ENCODE measurements around the gene PRLR. TPM values are rescaled to one million over a fixed set of nuclear protein-coding genes. Genes with fewer than 3 reads are reported as not detected.

PRLR gene
- total and polyA plus RNA-seq, 4 donors, result 3.5 to 44.5 (median 14.3) TPM

GRCh38 chr5:35081134-35081533 is 149.2 kb downstream of the PRLR start:
- no peak overlapping the region for H3K9ac ChIP-seq (ENCODE audit: low read depth in 1 of 2, low read length in 2 of 2)
- 74% methylated on average over 6 of the region's 6 CpGs for WGBS
- TF ChIP-seq RXRA (IDR thresholded peaks at IDR 0.05) (peak in 1 of 2 donors; percentile 30), REST (IDR thresholded peaks at IDR 0.05) (no peak), HNF4A (conservative IDR thresholded peaks at IDR 0.05) (peak in 1 of 2 donors; percentile 10)
- H3K27me3 ChIP-seq (ENCODE audit: control insufficient read depth in 4 of 4, insufficient read depth in 4 of 4, low read length in 3 of 4), result no peaks in the 10 kb centered on the region
- H3K9me3 ChIP-seq (ENCODE audit: control insufficient read depth in 4 of 4, low read length in 3 of 4), result no peaks in the 10 kb centered on the region
- H3K36me3 ChIP-seq (ENCODE audit: control insufficient read depth in 4 of 4, insufficient read depth in 3 of 4, low read depth in 1 of 4, low read length in 3 of 4), result peaks cover 0 to 1% (median 0%) of the 10 kb centered on the region in 4 donors
- no peak for DNase-seq (ENCODE audit: low spot score)
- peaks cover 0 to 13% (median 2%) of the 10 kb centered on the region in 4 donors for H3K4me1 ChIP-seq (ENCODE audit: control insufficient read depth in 4 of 4, insufficient read depth in 4 of 4, low read length in 3 of 4)
- H3K27ac ChIP-seq (ENCODE audit: low read depth in 1 of 2, low read length in 2 of 2), result no peak overlapping the region
- H3K4me3 ChIP-seq (ENCODE audit: low read depth in 1 of 3, low read length in 3 of 3), result no peak overlapping the region

DNA sequence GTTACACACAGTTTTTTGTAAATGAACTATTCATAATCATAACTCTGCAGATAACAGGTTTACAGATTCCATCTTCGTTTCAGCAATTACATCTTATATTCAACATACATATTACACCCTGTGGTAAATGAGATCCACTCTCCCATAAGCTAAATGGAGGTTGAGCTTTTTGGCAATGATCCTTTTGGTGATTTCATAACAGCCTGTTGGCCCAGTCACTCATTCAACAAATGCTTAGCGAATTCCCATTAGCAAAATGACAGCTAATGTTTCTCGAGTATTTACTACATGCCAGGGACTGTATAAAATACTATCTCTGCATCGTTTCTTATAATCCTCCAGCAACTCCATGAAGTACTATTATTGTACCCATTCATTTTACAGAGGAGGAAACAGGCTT is 157.1 kb downstream of the PRLR start:
- Histone ChIP-seq H3K9ac (ENCODE audit: low read depth in 1 of 2, low read length in 2 of 2) (no peak overlapping the region), H3K27ac (ENCODE audit: low read depth in 1 of 2, low read length in 2 of 2) (no peak overlapping the region), H3K27me3 (ENCODE audit: control insufficient read depth in 4 of 4, insufficient read depth in 4 of 4, low read length in 3 of 4) (no peaks in the 10 kb centered on the region), H3K36me3 (ENCODE audit: control insufficient read depth in 4 of 4, insufficient read depth in 3 of 4, low read depth in 1 of 4, low read length in 3 of 4) (peaks cover 0 to 3% (median 0%) of the 10 kb centered on the region in 4 donors), H3K4me1 (ENCODE audit: control insufficient read depth in 4 of 4, insufficient read depth in 4 of 4, low read length in 3 of 4) (no peaks in the 10 kb centered on the region), H3K4me3 (ENCODE audit: low read depth in 1 of 3, low read length in 3 of 3) (no peak overlapping the region), H3K9me3 (ENCODE audit: control insufficient read depth in 4 of 4, low read length in 3 of 4) (no peaks in the 10 kb centered on the region)
- DNase-seq (ENCODE audit: low spot score), result no peak
- 58% methylated on average over 4 of the region's 4 CpGs for WGBS
- TF ChIP-seq YY1 (IDR thresholded peaks at IDR 0.05), result peak; percentile 23
- no peak for TF ChIP-seq HNF4G (IDR thresholded peaks at IDR 0.05)
- no peak for TF ChIP-seq FOXA2 (IDR thresholded peaks at IDR 0.05)
- TF ChIP-seq, protein P1, sequence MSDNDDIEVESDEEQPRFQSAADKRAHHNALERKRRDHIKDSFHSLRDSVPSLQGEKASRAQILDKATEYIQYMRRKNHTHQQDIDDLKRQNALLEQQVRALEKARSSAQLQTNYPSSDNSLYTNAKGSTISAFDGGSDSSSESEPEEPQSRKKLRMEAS (IDR thresholded peaks at IDR 0.05), result no peak
- no peak for TF ChIP-seq RXRA (IDR thresholded peaks at IDR 0.05)
- no peak for TF ChIP-seq EGR1 (IDR thresholded peaks at IDR 0.05; ENCODE audit: low read depth in 2 of 2)
- no peak for TF ChIP-seq FOXA1 (IDR thresholded peaks at IDR 0.05)

GRCh38 chr5:35069188-35069587 is 161.1 kb downstream of the PRLR start:
- TF ChIP-seq, protein P2, sequence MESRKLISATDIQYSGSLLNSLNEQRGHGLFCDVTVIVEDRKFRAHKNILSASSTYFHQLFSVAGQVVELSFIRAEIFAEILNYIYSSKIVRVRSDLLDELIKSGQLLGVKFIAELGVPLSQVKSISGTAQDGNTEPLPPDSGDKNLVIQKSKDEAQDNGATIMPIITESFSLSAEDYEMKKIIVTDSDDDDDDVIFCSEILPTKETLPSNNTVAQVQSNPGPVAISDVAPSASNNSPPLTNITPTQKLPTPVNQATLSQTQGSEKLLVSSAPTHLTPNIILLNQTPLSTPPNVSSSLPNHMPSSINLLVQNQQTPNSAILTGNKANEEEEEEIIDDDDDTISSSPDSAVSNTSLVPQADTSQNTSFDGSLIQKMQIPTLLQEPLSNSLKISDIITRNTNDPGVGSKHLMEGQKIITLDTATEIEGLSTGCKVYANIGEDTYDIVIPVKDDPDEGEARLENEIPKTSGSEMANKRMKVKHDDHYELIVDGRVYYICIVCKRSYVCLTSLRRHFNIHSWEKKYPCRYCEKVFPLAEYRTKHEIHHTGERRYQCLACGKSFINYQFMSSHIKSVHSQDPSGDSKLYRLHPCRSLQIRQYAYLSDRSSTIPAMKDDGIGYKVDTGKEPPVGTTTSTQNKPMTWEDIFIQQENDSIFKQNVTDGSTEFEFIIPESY (IDR thresholded peaks at IDR 0.05), result no peak
- TF ChIP-seq HNF4A (conservative IDR thresholded peaks at IDR 0.05) (peak; percentile 12 to 17), RXRA (IDR thresholded peaks at IDR 0.05) (peak in 1 of 2 donors; percentile 30)
- Histone ChIP-seq H3K9ac (ENCODE audit: low read depth in 1 of 2, low read length in 2 of 2) (no peak overlapping the region), H3K4me1 (ENCODE audit: control insufficient read depth in 4 of 4, insufficient read depth in 4 of 4, low read length in 3 of 4) (peaks cover 0 to 15% (median 8%) of the 10 kb centered on the region in 4 donors), H3K4me3 (ENCODE audit: low read depth in 1 of 3, low read length in 3 of 3) (no peak overlapping the region), H3K27ac (ENCODE audit: low read depth in 1 of 2, low read length in 2 of 2) (no peak overlapping the region), H3K36me3 (ENCODE audit: control insufficient read depth in 4 of 4, insufficient read depth in 3 of 4, low read depth in 1 of 4, low read length in 3 of 4) (peaks cover 0 to 6% (median 2%) of the 10 kb centered on the region in 4 donors), H3K9me3 (ENCODE audit: control insufficient read depth in 4 of 4, low read length in 3 of 4) (no peaks in the 10 kb centered on the region), H3K27me3 (ENCODE audit: control insufficient read depth in 4 of 4, insufficient read depth in 4 of 4, low read length in 3 of 4) (no peaks in the 10 kb centered on the region)
- no peak for DNase-seq (ENCODE audit: low spot score)
- 49% methylated on average over 1 of the region's 1 CpG for WGBS

Measured in liver (tissue), 9 donors.